ENCODE results near the gene STRA6.

DNA sequence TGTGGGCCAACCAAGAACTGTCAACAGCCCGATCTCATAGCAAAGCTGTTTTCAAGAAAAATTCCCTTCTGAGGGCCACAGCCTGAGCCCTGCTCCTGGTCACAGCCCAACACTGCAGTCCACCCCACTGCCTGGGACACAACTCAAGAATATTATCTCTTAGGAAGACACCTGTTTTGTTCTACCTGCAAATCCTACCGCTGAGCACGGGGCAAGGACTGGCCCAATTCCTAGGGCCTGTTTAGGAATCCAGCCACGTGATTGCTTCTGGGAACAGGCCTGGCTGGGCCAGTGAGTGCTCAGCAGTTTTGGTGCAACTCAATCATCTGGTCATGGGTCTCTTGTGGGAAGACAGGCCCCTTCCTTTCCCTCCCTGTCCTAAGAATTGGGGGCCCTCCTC is 63.9 kb downstream of the STRA6 start:
- TF ChIP-seq, protein P1, sequence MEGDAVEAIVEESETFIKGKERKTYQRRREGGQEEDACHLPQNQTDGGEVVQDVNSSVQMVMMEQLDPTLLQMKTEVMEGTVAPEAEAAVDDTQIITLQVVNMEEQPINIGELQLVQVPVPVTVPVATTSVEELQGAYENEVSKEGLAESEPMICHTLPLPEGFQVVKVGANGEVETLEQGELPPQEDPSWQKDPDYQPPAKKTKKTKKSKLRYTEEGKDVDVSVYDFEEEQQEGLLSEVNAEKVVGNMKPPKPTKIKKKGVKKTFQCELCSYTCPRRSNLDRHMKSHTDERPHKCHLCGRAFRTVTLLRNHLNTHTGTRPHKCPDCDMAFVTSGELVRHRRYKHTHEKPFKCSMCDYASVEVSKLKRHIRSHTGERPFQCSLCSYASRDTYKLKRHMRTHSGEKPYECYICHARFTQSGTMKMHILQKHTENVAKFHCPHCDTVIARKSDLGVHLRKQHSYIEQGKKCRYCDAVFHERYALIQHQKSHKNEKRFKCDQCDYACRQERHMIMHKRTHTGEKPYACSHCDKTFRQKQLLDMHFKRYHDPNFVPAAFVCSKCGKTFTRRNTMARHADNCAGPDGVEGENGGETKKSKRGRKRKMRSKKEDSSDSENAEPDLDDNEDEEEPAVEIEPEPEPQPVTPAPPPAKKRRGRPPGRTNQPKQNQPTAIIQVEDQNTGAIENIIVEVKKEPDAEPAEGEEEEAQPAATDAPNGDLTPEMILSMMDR (conservative IDR thresholded peaks at IDR 0.05; ENCODE audit: low read length) = no peak
- no peak for TF ChIP-seq EZH2phosphoT487 (IDR thresholded peaks at IDR 0.05; ENCODE audit: borderline replicate concordance, low read depth, low read length)

Measured in OCI-LY7 (cell line).